ENCODE data around the gene RBBP4. TPM values are rescaled to one million over a fixed set of nuclear protein-coding genes. Genes with fewer than 3 reads are reported as not detected.
A peak's percentile ranks its signal among the peaks of the same experiment; 100 is the strongest.
"Not testable (repeated sequence)": the region's sequence is repeated elsewhere in the genome, so short reads cannot be mapped to it uniquely, and the experiment has no call there.

Gene RBBP4
- total RNA-seq, 1 experiment from 2014 or later, result 136 TPM

DNA sequence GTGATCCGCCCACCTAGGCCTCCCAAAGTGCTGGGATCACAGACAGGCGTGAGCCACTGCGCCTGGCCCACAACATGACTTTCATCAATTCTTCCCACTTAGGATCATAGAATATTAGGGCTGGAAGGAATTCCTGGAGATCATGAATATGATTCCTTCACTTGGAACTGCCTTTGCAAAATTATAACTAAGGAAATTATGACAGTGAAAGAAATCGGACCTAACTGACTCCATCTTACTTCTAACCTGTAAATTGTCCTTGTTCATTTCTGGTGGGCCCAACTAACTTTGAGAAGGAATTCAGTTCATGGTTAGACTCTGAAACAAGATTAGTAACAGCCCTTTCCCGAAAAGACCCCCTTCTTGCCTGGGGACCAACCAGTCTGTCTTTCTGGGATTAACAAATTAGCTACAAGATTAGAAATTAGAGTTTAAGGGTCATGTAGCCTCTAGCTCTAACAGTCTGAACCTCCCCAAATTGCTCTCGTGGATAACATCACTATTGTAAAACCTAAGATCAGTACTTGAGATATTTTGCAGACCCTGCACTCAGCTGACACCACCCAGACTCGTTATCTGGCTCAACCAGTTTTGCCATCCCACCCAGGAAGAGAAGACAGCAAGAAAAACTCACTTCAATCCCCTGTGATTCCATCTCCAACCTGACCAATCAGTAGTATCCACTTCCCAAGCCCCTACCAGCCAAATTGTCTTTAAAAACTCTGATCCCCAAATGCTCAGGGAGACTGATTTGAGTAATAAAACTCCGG, 15.3 kb upstream of the RBBP4 start:
- no peak for DNase-seq (ENCODE audit: low read depth)
- in situ Hi-C loops (cut with HindIII; ENCODE audit: low pct_unique_long_range_greater_than_20kb, low sequenced_read_pairs), result no loop called here

DNA sequence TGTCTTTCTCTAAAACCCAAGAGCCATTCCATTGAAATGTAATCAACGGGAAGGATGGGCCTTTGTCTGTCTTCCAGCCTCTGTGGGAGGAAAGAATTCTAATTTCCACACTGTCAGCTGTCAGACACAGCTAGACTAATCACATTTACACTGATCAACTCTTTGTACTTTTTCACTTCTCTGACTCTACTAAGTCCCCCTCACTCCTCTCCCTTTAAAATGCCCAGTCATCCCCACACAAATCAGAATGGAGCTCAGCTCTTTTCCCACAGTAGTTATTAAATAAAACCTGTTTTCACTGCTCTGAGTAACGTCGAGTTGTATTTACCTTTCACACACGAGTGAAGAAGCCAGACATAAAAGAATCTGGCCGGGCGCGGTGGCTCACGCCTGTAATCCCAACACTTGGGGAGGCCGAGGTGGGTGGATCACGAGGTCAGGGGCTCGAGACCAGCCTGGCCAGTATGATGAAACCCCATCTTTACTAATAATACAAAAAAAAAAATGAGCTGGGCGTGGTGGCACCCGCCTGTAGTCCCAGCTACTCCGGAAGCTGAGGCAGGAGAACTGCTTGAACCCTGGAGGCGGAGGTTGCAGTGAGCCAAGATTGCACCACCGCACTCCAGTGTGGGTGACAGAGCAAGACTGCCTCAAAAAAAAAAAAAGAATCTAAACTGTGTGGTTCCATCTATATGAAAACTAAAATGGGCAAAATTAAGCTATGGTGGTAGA, 13.9 kb upstream of the RBBP4 start:
- in situ Hi-C loops (cut with HindIII; ENCODE audit: low pct_unique_long_range_greater_than_20kb, low sequenced_read_pairs), result no loop called here
- peak; percentile 39 for DNase-seq (ENCODE audit: low read depth)

DNA sequence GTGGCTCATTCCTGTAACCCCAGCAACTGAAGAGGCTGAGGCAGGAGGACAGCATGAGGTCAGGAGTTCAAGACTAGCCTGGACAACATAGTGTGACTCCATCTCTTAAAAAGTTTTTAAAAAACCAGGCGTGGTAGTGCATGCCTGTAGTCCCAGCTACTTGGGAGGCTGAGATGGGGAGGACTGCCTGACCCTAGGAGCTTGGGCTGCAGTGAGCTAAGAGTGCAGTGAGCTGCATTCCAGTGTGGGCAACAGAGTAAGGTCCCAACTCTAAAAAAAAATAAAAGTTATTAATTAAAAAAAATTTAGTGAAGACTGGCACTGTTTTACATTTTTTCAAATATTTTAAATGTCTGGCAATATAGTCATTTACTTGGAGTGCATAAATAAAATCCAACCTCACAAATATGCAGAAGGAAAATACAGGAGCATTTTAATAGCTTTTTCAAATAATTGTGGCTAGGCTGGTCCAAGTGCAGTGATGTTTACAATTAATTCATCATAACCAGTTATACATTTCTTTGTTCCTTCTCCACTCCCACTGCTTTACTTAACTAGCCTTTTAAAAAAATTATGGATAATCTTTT, 11.4 kb upstream of the RBBP4 start:
- in situ Hi-C loops (cut with HindIII; ENCODE audit: low pct_unique_long_range_greater_than_20kb, low sequenced_read_pairs), result no loop called here
- no peak for DNase-seq (ENCODE audit: low read depth)

DNA sequence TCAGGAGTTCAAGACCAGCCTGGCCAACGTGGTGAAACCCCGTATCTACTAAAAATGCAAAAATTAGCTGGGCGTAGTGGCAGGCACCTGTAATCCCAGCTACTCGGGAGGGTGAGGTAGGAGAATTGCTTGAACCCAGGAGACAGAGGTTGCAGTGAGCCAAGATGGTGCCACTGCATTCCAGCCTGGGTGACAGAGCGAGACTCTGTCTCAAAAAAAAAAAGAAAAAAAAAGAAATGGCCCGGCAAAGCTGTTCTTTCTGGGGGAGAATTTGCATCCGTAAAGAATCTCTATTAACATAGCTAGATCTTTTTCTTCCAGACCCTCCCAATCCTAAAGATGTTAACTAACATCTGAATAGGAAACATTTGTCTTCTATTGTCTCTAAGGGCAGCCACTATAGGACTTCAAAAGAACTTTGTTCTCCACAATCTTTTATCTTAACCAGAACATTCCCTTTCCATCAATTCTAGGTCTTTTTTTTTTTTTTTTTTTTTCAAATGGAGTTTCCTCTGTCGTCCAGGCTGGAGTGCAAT, 8.6 kb upstream of the RBBP4 start:
- DNase-seq (ENCODE audit: low read depth); in situ Hi-C loops (cut with HindIII; ENCODE audit: low pct_unique_long_range_greater_than_20kb, low sequenced_read_pairs): not testable (repeated sequence)

DNA sequence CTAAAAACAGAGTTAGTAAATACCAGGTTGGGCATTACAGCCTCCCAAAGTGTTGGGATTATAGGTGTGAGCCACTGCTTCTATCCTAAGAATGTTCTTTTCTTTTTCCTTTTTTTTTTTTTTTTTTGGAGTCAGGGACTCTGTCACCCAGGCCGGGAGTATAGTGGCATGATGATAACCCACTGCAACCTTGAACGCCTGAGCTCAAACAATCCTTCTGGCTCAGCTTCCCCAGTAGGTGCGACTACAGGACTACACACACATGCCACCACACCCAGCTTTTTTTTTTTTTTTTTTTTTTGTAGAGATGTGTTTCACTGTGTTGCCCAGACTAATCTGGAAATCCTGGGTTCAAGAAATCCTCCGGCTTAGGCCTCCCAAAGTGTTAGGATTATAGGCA, 6.6 kb upstream of the RBBP4 start:
- in situ Hi-C loops (cut with HindIII; ENCODE audit: low pct_unique_long_range_greater_than_20kb, low sequenced_read_pairs), result no loop called here
- no peak for DNase-seq (ENCODE audit: low read depth)

DNA sequence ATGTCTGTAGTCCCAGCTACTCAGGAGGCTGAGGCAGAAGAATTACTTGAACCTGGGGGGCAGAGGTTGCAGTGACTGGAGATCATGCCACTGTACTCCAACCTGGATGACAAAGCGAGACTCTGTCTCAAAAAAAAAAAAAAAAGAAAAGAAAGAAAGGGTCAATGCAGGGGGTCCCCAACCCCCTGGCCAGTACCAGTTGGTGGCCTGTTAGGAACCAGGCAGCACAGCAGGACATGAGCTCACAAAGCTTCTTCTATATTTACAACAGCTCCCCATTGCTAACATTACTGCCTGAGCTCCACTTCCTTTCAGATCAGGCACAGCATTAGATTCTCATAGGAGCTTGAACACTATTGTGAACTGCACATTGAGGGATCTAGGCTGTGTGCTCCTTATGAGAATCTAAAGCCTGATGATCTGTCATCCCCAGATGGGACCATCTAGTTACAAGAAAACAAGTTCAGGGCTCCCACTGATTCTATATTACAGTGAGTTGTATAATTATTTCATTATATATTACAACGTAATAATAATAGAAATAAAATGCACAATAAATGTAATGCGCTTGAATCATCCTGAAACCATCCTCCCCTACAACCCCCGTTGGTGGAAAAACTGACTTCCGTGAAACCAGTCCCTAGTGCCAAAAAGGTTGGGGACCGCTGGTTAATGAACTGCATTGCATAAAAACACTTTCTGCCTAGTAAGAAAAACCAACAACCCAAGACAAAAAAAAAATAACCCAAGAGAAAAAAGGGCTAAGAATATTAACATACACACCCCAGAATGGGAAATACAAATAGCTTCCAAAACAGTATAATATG, 3.5 kb upstream of the RBBP4 start:
- DNase-seq (ENCODE audit: low read depth), result no peak
- in situ Hi-C loops (cut with HindIII; ENCODE audit: low pct_unique_long_range_greater_than_20kb, low sequenced_read_pairs), result no loop called here

DNA sequence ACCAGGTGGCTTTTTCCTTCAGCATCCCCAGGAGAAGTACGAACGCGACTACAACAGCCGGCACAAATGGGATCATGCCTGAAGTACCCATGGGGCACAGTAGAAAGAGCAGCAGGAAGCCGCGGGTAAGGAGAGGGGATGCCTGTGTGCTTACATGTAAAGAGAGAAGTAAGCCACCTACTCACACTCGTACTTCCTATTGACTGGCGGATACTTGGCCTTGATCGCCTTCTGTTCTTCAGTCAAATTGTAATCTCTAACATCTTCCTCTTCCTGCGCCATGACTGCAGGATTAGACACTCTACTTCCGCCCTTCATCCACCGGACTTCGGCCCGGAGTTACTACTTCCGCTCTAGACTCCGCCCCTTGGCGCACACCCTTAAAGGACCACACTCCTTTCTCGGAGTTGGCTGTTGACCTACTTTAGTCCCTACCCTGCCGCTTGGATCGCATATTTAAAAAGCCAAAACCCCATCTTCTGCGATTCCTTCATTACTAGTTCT, 708 bp upstream of the RBBP4 start, which contains the start of gene ZBTB8OS:
ZBTB8OS (minus strand) TSS at position 303 of the 504 bp plus-strand sequence; CDS start at position 282, 21 bp downstream.
- in situ Hi-C loops (cut with HindIII; ENCODE audit: low pct_unique_long_range_greater_than_20kb, low sequenced_read_pairs), result no loop called here
- peak; percentile 86 for DNase-seq (ENCODE audit: low read depth)

DNA sequence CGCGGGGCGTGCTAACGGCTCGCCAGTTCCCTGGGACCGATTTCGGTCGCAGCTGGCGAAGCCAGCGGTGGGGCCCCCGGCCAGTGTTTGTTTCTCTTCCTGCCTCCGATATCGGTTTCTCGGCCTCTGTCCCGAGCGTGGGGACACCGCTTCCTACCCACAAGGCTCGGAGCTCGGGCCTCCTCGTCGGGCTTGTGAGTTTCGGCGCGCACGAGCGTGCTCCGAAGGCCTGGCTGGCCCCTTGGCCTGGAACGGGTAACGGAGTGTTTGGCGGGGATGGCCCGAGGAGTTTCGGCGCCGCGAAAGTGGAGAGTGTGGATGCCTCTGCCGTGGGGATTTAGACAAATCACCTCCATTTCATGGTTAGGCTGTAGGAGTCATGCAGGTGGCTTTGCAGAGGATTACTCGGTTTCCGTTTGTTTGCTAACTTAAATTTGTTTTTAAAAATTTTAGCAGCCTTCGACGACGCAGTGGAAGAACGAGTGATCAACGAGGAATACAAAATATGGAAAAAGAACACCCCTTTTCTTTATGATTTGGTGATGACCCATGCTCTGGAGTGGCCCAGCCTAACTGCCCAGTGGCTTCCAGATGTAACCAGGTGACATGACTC, 559 bp downstream of the RBBP4 start:
- DNase-seq (ENCODE audit: low read depth), result no peak
- in situ Hi-C loops (cut with HindIII; ENCODE audit: low pct_unique_long_range_greater_than_20kb, low sequenced_read_pairs), result no loop called here

DNA sequence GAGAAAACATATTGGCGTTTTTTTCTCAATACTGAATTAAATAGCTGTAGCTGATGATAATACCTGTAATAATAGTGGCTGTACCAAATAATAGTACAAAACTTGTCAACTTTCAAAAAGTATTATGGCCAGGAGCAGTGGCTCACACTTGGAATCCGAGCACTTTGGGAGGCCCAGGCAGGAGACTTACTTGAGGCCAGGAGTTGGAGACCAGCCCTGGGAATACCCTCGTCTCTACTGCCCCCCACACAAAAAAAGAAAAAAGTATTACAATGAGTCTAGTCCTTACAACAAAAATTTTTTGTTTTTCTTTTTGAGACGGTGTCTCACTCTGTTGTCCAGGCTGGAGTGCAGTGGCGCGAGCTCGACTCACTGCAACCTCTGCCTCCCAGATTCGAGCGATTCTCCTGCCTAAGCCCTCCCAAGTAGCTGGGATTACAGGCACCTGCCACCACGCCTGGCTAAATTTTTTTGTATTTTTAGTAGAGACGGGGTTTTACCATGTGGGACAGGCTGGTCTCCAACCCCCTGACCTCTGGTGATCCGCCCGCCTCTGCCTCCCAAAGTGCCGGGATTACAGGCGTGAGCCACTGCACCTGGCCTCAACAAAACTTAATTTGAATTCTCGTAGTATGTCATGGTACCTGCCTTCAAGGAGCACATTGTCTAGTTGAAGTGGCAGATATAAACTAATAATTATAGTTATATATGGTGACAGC, 1.4 kb downstream of the RBBP4 start:
- in situ Hi-C loops (cut with HindIII; ENCODE audit: low pct_unique_long_range_greater_than_20kb, low sequenced_read_pairs), result no loop called here
- DNase-seq (ENCODE audit: low read depth), result no peak

DNA sequence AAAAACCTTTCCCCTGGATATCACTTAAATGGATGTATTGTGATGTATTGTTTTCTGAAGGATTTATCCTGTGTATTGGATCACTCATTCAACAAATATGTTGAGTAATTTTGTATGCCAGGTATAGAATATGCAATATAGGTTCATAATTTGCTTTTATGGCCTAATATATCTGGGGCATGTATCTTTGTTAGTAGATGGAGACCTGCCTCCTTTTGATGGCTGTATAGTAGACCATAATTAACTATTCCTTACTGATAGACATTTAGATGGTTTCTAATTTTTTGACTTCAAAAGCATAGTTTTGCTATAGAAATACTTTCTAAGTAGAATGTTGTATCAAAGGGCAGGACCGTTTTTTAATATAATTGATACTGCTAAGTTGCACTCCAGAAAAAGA, 8.6 kb downstream of the RBBP4 start:
- in situ Hi-C loops (cut with HindIII; ENCODE audit: low pct_unique_long_range_greater_than_20kb, low sequenced_read_pairs), result no loop called here
- no peak for DNase-seq (ENCODE audit: low read depth)

DNA sequence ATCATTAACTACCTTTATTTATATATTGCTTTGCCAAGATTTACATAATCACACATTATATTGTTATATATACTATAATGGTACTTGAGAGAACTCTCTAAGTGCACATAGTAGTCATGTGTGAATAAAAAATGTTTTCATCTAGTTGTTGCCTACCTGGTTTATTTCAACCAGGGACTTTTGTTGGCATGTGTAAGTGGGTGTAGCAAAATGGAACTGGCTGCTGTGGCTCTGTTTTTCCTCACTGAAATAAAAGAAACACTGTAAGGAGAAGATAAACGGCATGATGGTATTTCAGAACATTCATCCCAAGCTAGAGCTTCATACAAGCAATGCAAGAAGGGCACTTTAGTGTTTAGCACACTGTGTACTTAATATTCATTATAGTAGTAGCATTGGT, 14.9 kb downstream of the RBBP4 start:
- no peak for DNase-seq (ENCODE audit: low read depth)
- in situ Hi-C loops (cut with HindIII; ENCODE audit: low pct_unique_long_range_greater_than_20kb, low sequenced_read_pairs), result no loop called here

DNA sequence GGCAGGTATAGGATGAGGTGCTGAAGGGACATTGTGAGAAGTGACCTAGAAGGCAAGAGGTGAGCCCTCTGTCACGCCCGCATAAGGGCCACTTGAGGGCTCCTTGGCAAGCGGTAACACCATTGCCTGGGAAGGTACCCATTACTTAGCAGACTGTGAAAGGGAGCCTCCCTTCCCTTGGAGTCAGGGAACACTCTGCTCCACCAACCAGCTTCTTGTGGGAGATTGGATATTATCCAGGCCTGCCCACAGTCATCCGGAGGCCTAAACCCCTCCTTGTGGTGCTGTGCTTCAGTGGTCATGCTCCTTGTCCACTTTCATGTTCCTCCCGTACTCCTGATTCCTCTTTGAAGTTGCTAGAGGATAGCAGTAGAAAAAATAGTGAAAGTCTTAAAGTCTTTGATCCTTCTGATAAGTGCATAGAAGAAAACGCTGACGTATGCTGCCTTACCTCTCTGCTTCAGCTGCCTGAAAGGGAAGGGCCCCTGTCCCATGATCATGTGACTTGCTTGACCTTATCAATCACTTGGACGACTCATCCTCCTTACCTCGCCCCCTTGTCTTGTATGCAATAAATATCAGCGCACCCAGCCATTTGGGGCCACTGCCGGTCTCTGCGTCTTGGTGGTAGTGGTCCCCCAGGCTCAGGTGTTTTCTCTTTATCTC, 16.0 kb downstream of the RBBP4 start:
- DNase-seq (ENCODE audit: low read depth), result peak; percentile 52
- in situ Hi-C loops (cut with HindIII; ENCODE audit: low pct_unique_long_range_greater_than_20kb, low sequenced_read_pairs), result no loop called here

DNA sequence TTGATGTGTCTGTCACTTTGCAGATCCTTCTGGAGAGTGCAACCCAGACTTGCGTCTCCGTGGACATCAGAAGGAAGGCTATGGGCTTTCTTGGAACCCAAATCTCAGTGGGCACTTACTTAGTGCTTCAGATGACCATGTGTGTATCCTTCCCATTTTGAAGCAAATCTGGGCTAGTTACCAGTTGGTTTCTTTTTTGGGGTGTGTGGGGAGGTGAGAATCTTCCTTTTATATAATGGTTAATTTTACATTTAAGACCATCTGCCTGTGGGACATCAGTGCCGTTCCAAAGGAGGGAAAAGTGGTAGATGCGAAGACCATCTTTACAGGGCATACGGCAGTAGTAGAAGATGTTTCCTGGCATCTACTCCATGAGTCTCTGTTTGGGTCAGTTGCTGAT, 17.7 kb downstream of the RBBP4 start:
- in situ Hi-C loops (cut with HindIII; ENCODE audit: low pct_unique_long_range_greater_than_20kb, low sequenced_read_pairs); DNase-seq (ENCODE audit: low read depth): not testable (repeated sequence)

DNA sequence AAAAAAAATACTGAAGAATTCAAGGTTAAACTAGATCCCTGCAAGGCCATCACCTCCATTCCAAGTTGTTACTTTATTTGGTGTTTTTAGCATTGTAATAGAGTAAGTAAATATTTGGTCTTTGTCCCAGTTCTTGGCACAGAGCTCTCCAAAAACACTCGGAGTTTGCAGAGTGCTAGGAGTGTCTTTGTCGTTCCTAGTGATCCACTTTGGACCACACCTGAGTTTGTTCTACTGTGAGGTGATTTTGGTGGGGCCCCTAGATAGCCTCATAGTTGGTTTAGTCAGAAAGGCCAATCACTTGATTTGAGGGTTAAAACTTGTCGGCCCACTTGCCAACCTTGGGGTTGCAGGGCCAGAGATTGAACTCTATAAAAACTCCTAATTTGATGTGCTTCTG, 25.9 kb downstream of the RBBP4 start:
- DNase-seq (ENCODE audit: low read depth), result no peak

DNA sequence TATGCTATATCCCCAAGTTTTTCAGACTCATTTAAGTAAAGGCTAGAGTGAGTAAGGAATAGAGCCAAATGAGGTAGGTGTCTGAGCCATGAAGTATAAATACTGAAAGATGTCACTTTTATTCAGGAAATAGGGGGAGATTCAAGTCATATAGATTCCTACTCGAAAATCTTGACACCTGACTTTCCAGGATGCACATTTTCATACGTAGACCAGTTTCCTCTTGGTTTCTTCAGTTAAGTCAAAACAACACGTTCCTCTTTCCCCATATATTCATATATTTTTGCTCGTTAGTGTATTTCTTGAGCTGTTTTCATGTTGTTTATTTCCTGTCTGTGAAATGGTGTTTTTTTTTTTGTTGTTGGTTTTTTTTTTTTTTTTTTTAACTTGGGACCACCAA, 29.0 kb downstream of the RBBP4 start:
- in situ Hi-C loops (cut with HindIII; ENCODE audit: low pct_unique_long_range_greater_than_20kb, low sequenced_read_pairs); DNase-seq (ENCODE audit: low read depth): not testable (repeated sequence)

More for the DNA sequence above, 25.9 kb downstream of the RBBP4 start:
- in situ Hi-C loops (cut with HindIII; ENCODE audit: low pct_unique_long_range_greater_than_20kb, low sequenced_read_pairs), result no loop called here

DNA sequence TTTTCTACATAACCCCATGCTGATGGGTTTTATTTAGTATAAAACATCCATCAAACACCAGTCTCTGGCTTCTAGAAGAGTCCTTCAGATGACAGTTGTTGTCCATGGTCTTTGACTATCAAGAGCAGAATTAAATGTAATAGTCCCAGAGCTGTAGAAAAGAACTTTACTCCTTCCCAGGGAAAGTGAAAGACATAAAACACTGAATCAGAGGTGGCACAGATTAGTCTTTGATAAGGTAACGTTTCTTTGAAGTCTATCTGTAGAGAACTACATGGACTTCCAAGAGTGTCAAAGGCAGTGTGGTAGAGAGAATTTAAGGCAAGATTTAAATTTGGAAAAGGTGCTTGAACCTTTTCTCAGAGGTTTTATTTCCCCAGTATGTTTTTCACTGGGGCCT, 29.6 kb downstream of the RBBP4 start:
- in situ Hi-C loops (cut with HindIII; ENCODE audit: low pct_unique_long_range_greater_than_20kb, low sequenced_read_pairs), result no loop called here
- no peak for DNase-seq (ENCODE audit: low read depth)

DNA sequence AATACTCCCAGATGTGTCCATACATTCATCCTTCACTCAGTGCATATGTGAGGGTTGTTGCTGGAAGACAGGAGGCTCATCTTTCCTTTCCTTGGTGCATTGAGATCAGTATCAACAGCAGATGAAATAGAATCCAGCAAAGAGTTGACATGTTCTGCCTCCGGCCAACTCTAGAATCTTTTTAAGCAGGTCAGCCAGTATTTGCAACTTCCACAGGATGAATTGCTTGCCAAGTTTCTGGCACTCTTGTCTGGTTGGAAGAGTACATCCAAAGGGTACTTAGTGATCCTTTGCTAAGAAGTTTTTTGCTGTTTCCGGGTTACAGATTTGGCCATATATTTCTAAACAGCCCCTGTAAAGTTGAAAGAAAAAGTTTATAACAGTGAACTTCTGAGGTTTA, 30.5 kb downstream of the RBBP4 start:
- in situ Hi-C loops (cut with HindIII; ENCODE audit: low pct_unique_long_range_greater_than_20kb, low sequenced_read_pairs), result no loop called here
- DNase-seq (ENCODE audit: low read depth), result no peak
